Panc1 (cell line): ENCODE results near the gene EXO5. TPM values are rescaled to one million over a fixed set of nuclear protein-coding genes. Genes with fewer than 3 reads are reported as not detected.
A peak's percentile ranks its signal among the peaks of the same experiment; 100 is the strongest.

Source experiments
- ATAC-seq: fragments of 200-7000 bp; cut with Tn5 transposase; 2 replicates; pipeline ENCODE4 v1.9.1; 2020; ENCODE audit warnings: mild to moderate bottlenecking, moderate library complexity
- BruUV-seq: library from RNA; stranded (reverse); fragments of 400-500 nt; replicated peaks from 2 replicates; lab custom pipeline; 2021; lab: Mats Ljungman, UMichigan
- CTCF ChIA-PET: fragments of 300-600 bp; sonication (Branson Sonifier 250); formaldehyde crosslinking; loops from one replicate; lab custom pipeline; 2022; ENCODE audit warnings: antibody characterized with exemption; lab: Charles Lee
- POLR2A ChIA-PET: fragments of 300-600 bp; sonication (Branson Sonifier 250); formaldehyde crosslinking; loops from one replicate; lab custom pipeline; 2022; ENCODE audit warnings: antibody characterized with exemption; lab: Charles Lee
- DNase-seq: peaks from one replicate; pipeline ENCODE4 v3.0.0-alpha.2; 2010; ENCODE audit warnings: low read depth, low spot score
- H3K27ac ChIP-seq: 2 replicates; pipeline ENCODE4 v1.5.1; 2011; ENCODE audit warnings: mild to moderate bottlenecking, low read length, inconsistent platforms
- H3K27me3 ChIP-seq: fragments of 200-500 bp; sonication (Bioruptor generic); 2 replicates; pipeline ENCODE4 v1.6.0; 2014; ENCODE audit warnings: low read length, inconsistent platforms; ENCODE audit not compliant: control insufficient read depth, insufficient read depth
- H3K36me3 ChIP-seq: fragments of 200-500 bp; sonication (Bioruptor generic); 2 replicates; pipeline ENCODE4 v1.5.1; 2014; ENCODE audit warnings: inconsistent platforms, mild to moderate bottlenecking, low read length, moderate library complexity; ENCODE audit not compliant: control insufficient read depth, insufficient read depth
- H3K4me1 ChIP-seq: 2 replicates; pipeline ENCODE4 v1.5.1; 2011; ENCODE audit warnings: inconsistent platforms, mild to moderate bottlenecking, low read length, moderate library complexity; ENCODE audit not compliant: control insufficient read depth, insufficient read depth
- H3K4me3 ChIP-seq, 2 experiments: 2 replicates each; pipeline ENCODE4 v1.5.1; 2011 to 2012; ENCODE audit warnings: low read depth in 2 of 2, low read length in 2 of 2, mild to moderate bottlenecking in 2 of 2, inconsistent platforms in 1 of 2, moderate library complexity in 1 of 2
- H3K9me3 ChIP-seq: fragments of 200-500 bp; sonication (Bioruptor generic); 2 replicates; pipeline ENCODE4 v1.5.1; 2014; ENCODE audit warnings: low read depth, mild to moderate bottlenecking, inconsistent platforms, low read length, moderate library complexity; ENCODE audit not compliant: control insufficient read depth, insufficient read depth
- TCF7L2 ChIP-seq: IDR thresholded peaks from 2 replicates; pipeline ENCODE4 v1.6.1; 2011; ENCODE audit warnings: mild to moderate bottlenecking, low read depth, low read length, inconsistent platforms
- in situ Hi-C: cut with HindIII; loops from 2 replicates; pipeline ENCODE4 v1.10.0; 2016; ENCODE audit warnings: low sequenced_read_pairs, low pct_unique_long_range_greater_than_20kb
- intact Hi-C: fragments of 100-400 bp; cut with micrococcal nuclease; formaldehyde crosslinking; loops from one replicate; pipeline ENCODE4 v1.10.0; 2022; ENCODE audit not compliant: unreplicated experiment
- total RNA-seq: library from RNA; stranded (reverse); gene quantifications from one replicate; pipeline ENCODE4 v1.2.1, GENCODE V29; 2021; ENCODE audit not compliant: unreplicated experiment
- TF ChIP-seq, protein P1 (sequence below): fragments of 450-650 bp; IDR thresholded peaks from 2 replicates; pipeline ENCODE4 v1.5.1; 2017; ENCODE audit warnings: mild to moderate bottlenecking
- TF ChIP-seq, protein P2 (sequence below), 2 experiments: IDR thresholded peaks; 2 replicates each; pipeline ENCODE4 v1.6.1; 2011 to 2012; ENCODE audit warnings: low read depth in 2 of 2, control low read depth in 1 of 2, low read length in 1 of 2, mild to moderate bottlenecking in 1 of 2, moderate library complexity in 1 of 2; ENCODE audit not compliant: insufficient read depth in 1 of 2

The EXO5 gene
- total RNA-seq, 1 experiment from 2014 or later = 17.9 TPM

DNA sequence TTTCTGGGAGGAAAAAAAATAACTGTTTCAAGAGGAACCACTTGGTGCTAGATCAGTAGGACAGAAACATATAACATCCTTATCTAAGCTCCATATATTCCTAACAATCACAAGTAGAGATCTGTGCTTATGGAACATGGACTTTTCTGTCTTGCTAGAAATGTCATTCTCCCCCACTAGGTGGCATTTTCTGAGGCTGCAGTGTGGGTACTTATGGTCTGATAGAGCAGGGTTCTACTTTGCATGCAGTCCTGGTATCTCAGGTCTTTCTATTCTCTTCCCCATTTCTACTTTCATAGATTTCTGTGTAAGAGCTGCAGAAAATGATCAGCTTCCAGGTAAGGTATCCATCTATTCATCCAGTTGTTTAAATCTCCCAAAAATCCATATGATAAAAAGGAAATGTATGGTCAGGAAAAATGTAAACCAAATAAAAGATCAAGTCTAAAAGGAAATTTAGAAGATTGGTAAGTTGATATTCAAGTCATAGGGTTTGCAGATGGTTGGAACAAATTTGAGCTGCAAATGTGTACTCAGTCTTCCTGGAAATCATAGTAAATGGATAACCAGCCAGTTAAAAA, 24.4 kb downstream of the EXO5 start:
- TF ChIP-seq, protein P1, sequence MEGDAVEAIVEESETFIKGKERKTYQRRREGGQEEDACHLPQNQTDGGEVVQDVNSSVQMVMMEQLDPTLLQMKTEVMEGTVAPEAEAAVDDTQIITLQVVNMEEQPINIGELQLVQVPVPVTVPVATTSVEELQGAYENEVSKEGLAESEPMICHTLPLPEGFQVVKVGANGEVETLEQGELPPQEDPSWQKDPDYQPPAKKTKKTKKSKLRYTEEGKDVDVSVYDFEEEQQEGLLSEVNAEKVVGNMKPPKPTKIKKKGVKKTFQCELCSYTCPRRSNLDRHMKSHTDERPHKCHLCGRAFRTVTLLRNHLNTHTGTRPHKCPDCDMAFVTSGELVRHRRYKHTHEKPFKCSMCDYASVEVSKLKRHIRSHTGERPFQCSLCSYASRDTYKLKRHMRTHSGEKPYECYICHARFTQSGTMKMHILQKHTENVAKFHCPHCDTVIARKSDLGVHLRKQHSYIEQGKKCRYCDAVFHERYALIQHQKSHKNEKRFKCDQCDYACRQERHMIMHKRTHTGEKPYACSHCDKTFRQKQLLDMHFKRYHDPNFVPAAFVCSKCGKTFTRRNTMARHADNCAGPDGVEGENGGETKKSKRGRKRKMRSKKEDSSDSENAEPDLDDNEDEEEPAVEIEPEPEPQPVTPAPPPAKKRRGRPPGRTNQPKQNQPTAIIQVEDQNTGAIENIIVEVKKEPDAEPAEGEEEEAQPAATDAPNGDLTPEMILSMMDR = peak; percentile 76; the same call in 1 of the 2 replicates
- TF ChIP-seq, protein P2, sequence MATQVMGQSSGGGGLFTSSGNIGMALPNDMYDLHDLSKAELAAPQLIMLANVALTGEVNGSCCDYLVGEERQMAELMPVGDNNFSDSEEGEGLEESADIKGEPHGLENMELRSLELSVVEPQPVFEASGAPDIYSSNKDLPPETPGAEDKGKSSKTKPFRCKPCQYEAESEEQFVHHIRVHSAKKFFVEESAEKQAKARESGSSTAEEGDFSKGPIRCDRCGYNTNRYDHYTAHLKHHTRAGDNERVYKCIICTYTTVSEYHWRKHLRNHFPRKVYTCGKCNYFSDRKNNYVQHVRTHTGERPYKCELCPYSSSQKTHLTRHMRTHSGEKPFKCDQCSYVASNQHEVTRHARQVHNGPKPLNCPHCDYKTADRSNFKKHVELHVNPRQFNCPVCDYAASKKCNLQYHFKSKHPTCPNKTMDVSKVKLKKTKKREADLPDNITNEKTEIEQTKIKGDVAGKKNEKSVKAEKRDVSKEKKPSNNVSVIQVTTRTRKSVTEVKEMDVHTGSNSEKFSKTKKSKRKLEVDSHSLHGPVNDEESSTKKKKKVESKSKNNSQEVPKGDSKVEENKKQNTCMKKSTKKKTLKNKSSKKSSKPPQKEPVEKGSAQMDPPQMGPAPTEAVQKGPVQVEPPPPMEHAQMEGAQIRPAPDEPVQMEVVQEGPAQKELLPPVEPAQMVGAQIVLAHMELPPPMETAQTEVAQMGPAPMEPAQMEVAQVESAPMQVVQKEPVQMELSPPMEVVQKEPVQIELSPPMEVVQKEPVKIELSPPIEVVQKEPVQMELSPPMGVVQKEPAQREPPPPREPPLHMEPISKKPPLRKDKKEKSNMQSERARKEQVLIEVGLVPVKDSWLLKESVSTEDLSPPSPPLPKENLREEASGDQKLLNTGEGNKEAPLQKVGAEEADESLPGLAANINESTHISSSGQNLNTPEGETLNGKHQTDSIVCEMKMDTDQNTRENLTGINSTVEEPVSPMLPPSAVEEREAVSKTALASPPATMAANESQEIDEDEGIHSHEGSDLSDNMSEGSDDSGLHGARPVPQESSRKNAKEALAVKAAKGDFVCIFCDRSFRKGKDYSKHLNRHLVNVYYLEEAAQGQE (IDR thresholded peaks at IDR 0.05; ENCODE audit: insufficient read depth in 1 of 2, low read depth in 2 of 2, low read length in 1 of 2) = no peak
- Histone ChIP-seq H3K4me3 (peak overlapping the region; percentile 81 to 89; a peak in 3 of 4 replicates), H3K27ac (peak overlapping the region; percentile 93), H3K9me3 (0 out of 2 replicates have a peak, but pooled peaks cover 3% of the 10 kb centered on the region), H3K27me3 (no peaks in the 10 kb centered on the region), H3K4me1 (peaks cover 7% of the 10 kb centered on the region), H3K36me3 (no peaks in the 10 kb centered on the region)
- intact Hi-C loops (no loop called here), in situ Hi-C loops (no loop called here)
- CTCF ChIA-PET = interaction anchor here (0.5 to 0.7 kb wide), 3 partner anchors 31 to 601 kb away, joined by 3 to 7 read pairs (median 5); partner anchors contain the start of gene RIMS3
- POLR2A ChIA-PET = interaction anchor here (0.6 kb wide), 1 partner anchor 12 kb away, joined by 3 read pairs; no protein-coding TSS in a partner anchor
- peak; percentile 61 for DNase-seq
- BruUV-seq = no TSS peak
- ATAC-seq = peak; percentile 69

DNA sequence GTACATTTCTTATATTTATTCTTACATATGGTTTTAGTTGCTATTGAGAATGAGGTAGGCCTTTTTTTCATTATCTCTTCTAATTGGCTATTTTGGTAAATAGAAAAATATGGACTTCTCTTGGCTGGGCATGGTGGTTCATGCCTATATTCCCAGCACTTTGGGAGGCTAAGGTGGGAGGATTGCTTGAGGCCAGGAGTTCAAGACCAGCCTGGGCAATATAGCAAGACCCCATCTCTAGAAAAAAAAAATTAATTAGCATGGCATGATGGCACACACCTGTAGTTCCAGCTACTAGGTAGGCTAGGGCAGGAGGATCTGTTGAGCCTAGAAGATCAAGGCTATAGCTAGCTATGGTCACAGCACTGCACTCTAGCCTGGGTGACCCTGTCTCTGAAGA, 26.0 kb downstream of the EXO5 start:
- TF ChIP-seq, protein P1 = no peak
- no peak for TF ChIP-seq TCF7L2
- TF ChIP-seq, protein P2 (IDR thresholded peaks at IDR 0.05; ENCODE audit: insufficient read depth in 1 of 2, low read depth in 2 of 2, low read length in 1 of 2) = no peak
- intact Hi-C loops = no loop called here
- H3K27ac ChIP-seq = no peak overlapping the region
- no peaks in the 10 kb centered on the region for H3K9me3 ChIP-seq
- no peak for ATAC-seq
- no peaks in the 10 kb centered on the region for H3K27me3 ChIP-seq
- peaks cover 7% of the 10 kb centered on the region for H3K4me1 ChIP-seq
- in situ Hi-C loops = no loop called here
- POLR2A ChIA-PET = no interaction called here
- CTCF ChIA-PET = no interaction called here
- no TSS peak for BruUV-seq
- H3K36me3 ChIP-seq = no peaks in the 10 kb centered on the region
- no peak for DNase-seq
- no peak overlapping the region for H3K4me3 ChIP-seq
